GM13977 (cell line): ENCODE data around the gene TMPRSS3.

Source experiments
- DNase-seq: peaks from one replicate; pipeline ENCODE4 v3.0.0; 2012; ENCODE audit warnings: low spot score
- in situ Hi-C: fragments of 300-500 bp; cut with MboI; formaldehyde crosslinking; loops from one replicate; pipeline ENCODE4 v1.12.0; 2022; ENCODE audit warnings: low sequenced_read_pairs, low pct_unique_long_range_greater_than_20kb, mixed read lengths, inconsistent platforms; ENCODE audit not compliant: unreplicated experiment
- TF ChIP-seq, protein P1 (sequence below): IDR thresholded peaks from 2 replicates; pipeline ENCODE4 v1.5.1; 2012; ENCODE audit warnings: mild to moderate bottlenecking, control low read depth; ENCODE audit not compliant: insufficient read depth; ENCODE audit errors: extremely low read depth, missing control alignments

TMPRSS3 gene

DNA sequence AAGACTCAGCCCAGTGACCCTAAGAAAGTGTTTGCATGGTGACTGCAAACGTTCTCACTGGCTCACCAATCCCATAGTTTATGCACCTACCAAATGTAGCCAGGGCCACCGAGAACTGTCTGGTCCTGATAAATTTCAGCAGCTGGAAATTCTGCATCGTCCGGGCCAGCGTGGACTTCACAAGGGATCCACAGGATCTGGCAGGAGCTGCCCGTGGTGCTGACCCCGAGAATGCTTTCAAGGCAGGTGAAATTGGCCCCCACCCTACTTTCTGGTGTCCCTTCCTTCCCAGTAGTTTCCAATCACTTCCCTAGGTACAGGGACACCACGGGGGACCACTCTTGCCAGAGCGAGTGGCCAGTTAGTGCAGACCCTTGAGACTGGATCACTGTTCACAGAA is 34.0 kb upstream of the TMPRSS3 start:
- TF ChIP-seq, protein P1, sequence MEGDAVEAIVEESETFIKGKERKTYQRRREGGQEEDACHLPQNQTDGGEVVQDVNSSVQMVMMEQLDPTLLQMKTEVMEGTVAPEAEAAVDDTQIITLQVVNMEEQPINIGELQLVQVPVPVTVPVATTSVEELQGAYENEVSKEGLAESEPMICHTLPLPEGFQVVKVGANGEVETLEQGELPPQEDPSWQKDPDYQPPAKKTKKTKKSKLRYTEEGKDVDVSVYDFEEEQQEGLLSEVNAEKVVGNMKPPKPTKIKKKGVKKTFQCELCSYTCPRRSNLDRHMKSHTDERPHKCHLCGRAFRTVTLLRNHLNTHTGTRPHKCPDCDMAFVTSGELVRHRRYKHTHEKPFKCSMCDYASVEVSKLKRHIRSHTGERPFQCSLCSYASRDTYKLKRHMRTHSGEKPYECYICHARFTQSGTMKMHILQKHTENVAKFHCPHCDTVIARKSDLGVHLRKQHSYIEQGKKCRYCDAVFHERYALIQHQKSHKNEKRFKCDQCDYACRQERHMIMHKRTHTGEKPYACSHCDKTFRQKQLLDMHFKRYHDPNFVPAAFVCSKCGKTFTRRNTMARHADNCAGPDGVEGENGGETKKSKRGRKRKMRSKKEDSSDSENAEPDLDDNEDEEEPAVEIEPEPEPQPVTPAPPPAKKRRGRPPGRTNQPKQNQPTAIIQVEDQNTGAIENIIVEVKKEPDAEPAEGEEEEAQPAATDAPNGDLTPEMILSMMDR, result no peak
- in situ Hi-C loops, result loop anchor here (5.0 kb wide), 1 partner anchor 58 kb away; no protein-coding TSS in a partner anchor
- no peak for DNase-seq

DNA sequence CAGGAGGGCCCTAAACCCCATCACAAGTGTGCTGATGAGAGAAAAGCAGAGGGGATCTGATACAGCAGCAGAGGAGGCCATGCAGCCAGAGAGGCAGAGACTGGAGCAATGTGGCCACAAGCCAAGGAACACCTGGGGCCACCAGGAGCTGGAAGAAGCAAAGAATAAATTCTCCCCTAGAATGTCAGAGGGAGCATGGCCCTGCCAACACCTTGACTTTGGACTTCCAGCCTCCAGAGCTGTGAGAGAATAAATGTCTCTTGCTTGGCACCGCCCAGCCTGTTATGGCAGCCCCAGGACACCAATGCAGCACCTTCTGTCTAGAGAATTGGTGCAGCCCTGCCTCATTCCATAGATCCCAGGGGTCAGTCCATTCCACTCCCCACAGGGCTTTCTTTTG is 33.2 kb upstream of the TMPRSS3 start:
- DNase-seq, result no peak
- TF ChIP-seq, protein P1, result no peak
- in situ Hi-C loops, result loop anchor here (5.0 kb wide), 1 partner anchor 57 kb away; no protein-coding TSS in a partner anchor

DNA sequence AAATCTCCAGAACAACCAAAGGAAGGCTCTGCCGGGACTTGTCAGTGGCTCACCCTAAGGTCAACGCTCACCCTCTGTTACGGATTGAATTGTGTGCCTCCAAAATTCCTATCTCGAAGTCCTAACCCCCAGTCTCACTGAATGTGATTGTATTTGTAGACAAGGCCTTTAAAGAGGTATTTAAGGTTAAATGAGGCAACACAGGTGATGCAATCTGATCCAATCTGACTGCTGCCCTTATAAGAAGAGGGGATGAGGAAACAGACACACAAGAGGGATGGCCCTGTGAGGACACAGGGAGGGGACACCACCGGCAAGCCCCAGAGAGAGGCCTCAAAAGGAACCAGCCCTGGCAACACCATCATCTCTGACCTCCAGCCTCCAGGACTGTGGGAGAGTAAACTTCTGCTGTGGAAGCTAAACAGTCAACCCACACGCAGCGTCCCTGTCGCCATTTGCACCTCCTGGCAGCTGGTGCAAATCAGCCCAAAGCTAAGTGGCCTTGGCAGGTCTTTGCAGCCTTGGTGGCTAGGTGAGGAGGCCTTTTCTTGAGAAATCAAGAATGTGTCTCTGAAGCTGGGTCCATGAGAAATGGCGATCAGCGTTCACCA is 32.1 kb upstream of the TMPRSS3 start:
- TF ChIP-seq, protein P1, result no peak
- in situ Hi-C loops, result loop anchor here (5.0 kb wide), 1 partner anchor 56 kb away; no protein-coding TSS in a partner anchor
- no peak for DNase-seq

DNA sequence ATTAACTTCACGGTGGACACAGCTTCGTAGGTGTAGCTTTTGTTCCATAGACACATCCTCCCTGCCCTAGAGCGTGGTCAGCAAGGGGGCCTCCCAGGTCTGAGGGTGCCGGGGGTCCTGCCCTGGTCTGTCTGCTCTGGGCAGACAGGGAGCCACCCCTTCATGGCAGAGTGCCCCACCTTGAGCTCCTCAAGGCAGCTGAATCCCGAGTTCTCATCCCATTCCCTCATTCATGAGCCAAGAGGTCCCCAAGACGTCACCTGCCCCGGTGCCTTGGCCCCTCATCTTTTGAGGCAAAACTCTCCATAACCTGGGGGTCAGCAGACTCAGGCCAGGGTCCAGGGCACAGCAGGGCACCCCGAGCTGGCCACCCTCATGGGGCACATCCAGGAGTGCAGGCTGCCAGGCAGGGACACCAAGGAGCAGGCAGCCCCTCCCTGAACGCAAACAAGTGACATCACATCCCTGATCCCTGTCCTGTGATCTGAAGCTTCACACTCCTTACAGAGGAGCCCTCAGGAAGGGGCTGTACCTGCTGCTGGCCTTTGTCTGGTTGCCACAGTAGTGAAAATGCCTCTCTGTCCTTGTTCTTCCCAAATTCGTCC is 31.1 kb upstream of the TMPRSS3 start:
- TF ChIP-seq, protein P1, result no peak
- in situ Hi-C loops, result loop anchor here (5.0 kb wide), 1 partner anchor 55 kb away; no protein-coding TSS in a partner anchor
- DNase-seq, result no peak

DNA sequence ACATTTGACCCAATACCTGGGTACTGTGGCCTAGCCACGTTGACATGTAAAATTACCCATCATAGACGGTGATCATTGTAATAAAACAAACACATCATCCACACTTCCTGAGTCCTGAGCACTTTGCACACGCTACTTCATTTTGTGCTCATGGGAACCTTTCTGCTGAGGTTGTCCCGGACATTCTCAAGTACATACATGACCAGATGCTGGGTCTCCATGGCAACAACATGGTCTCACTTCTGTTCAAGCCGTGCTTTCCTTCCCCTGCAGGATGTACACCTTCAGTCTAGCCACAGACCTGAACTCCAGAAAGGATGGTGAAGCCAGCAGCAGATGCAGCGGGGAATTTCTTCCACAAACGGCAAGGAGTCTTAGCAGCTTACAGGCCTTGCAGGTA is 30.6 kb upstream of the TMPRSS3 start:
- peak; percentile 75 for DNase-seq
- in situ Hi-C loops, result loop anchor here (5.0 kb wide), 1 partner anchor 54 kb away; no protein-coding TSS in a partner anchor
- TF ChIP-seq, protein P1, result no peak

DNA sequence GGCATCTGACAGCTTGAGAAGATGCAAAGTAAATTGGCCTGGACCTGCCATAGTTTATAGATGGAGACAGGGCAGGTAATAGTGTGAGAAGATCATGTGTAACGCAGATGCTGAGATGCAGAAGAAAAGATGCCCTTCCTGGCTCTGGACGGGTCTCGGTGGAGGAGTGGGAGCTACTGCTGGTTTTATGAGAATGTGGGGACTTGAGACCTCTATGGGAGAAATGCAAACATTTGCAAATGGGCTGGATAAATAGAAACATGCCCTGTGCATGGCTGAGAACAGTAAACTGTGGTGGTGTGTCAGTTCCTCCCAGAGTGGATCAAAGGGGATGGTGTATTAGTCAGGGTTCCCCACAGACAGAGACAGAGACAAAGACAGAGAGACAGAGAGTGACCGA is 29.7 kb upstream of the TMPRSS3 start:
- in situ Hi-C loops, result loop anchor here (5.0 kb wide), 1 partner anchor 53 kb away; no protein-coding TSS in a partner anchor
- peak; percentile 58 for DNase-seq
- TF ChIP-seq, protein P1, result no peak
